ENCODE data around the gene ZMYM5.

The ZMYM5 gene

GRCh38 chr13:19838865-19839275 lies 24.6 kb downstream of the ZMYM5 start:
- H3K27me3 ChIP-seq (replicated peaks; ENCODE audit: control insufficient read depth, insufficient read depth, low read length): no peaks in the 10 kb centered on the region
- no peak overlapping the region for H3K4me3 ChIP-seq (replicated peaks; ENCODE audit: low read depth, low read length)
- TF ChIP-seq CTCF (IDR thresholded peaks at IDR 0.05; ENCODE audit: insufficient read depth, low read length, poor library complexity, severe bottlenecking): no peak
- no peak for DNase-seq (ENCODE audit: extremely low read depth, insufficient read length)
- H3K36me3 ChIP-seq (ENCODE audit: control insufficient read depth, insufficient read depth, low read length): peaks cover 9% of the 10 kb centered on the region

- no peak for TF ChIP-seq CTCF (IDR thresholded peaks at IDR 0.05; ENCODE audit: insufficient read depth, low read length, poor library complexity, severe bottlenecking)
- Histone ChIP-seq H3K4me3 (replicated peaks; ENCODE audit: low read depth, low read length) (no peak overlapping the region), H3K36me3 (ENCODE audit: control insufficient read depth, insufficient read depth, low read length) (peaks cover 9% of the 10 kb centered on the region), H3K27me3 (replicated peaks; ENCODE audit: control insufficient read depth, insufficient read depth, low read length) (no peaks in the 10 kb centered on the region)
- no peak for DNase-seq (ENCODE audit: extremely low read depth, insufficient read length)
Observed at GRCh38 chr13:19836472-19836871, 27.0 kb downstream of the ZMYM5 start.

- no peak overlapping the region for H3K4me3 ChIP-seq (replicated peaks; ENCODE audit: low read depth, low read length)
- no peak for DNase-seq (ENCODE audit: extremely low read depth, insufficient read length)
- H3K36me3 ChIP-seq (ENCODE audit: control insufficient read depth, insufficient read depth, low read length): peaks cover 7% of the 10 kb centered on the region
- no peaks in the 10 kb centered on the region for H3K27me3 ChIP-seq (replicated peaks; ENCODE audit: control insufficient read depth, insufficient read depth, low read length)
- TF ChIP-seq CTCF (IDR thresholded peaks at IDR 0.05; ENCODE audit: insufficient read depth, low read length, poor library complexity, severe bottlenecking): no peak
Observed at GRCh38 chr13:19834704-19835103, 28.7 kb downstream of the ZMYM5 start.

- H3K4me3 ChIP-seq (replicated peaks; ENCODE audit: low read depth, low read length): no peak overlapping the region
- DNase-seq (ENCODE audit: extremely low read depth, insufficient read length): no peak
- no peaks in the 10 kb centered on the region for H3K27me3 ChIP-seq (replicated peaks; ENCODE audit: control insufficient read depth, insufficient read depth, low read length)
- TF ChIP-seq CTCF (IDR thresholded peaks at IDR 0.05; ENCODE audit: insufficient read depth, low read length, poor library complexity, severe bottlenecking): no peak
- peaks cover 8% of the 10 kb centered on the region for H3K36me3 ChIP-seq (ENCODE audit: control insufficient read depth, insufficient read depth, low read length)
Observed at GRCh38 chr13:19822673-19823072, 40.8 kb downstream of the ZMYM5 start.

- Histone ChIP-seq H3K27me3 (replicated peaks; ENCODE audit: control insufficient read depth, insufficient read depth, low read length) (no peaks in the 10 kb centered on the region), H3K4me3 (replicated peaks; ENCODE audit: low read depth, low read length) (no peak overlapping the region), H3K36me3 (ENCODE audit: control insufficient read depth, insufficient read depth, low read length) (peaks cover 10% of the 10 kb centered on the region)
- peak; percentile 26 for DNase-seq (ENCODE audit: extremely low read depth, insufficient read length)
- peak; percentile 56 for TF ChIP-seq CTCF (IDR thresholded peaks at IDR 0.05; ENCODE audit: insufficient read depth, low read length, poor library complexity, severe bottlenecking)
Observed at GRCh38 chr13:19818223-19818842, 45.1 kb downstream of the ZMYM5 start.
